HG02610 (cell line): ENCODE data around the gene ATP2B2.

Experiments
- ATAC-seq: cut with Tn5 transposase; IDR thresholded peaks from one replicate; pipeline ENCODE4 v1.9.1; 2021; ENCODE audit warnings: mild to moderate bottlenecking, moderate library complexity; ENCODE audit not compliant: unreplicated experiment

Gene ATP2B2

DNA sequence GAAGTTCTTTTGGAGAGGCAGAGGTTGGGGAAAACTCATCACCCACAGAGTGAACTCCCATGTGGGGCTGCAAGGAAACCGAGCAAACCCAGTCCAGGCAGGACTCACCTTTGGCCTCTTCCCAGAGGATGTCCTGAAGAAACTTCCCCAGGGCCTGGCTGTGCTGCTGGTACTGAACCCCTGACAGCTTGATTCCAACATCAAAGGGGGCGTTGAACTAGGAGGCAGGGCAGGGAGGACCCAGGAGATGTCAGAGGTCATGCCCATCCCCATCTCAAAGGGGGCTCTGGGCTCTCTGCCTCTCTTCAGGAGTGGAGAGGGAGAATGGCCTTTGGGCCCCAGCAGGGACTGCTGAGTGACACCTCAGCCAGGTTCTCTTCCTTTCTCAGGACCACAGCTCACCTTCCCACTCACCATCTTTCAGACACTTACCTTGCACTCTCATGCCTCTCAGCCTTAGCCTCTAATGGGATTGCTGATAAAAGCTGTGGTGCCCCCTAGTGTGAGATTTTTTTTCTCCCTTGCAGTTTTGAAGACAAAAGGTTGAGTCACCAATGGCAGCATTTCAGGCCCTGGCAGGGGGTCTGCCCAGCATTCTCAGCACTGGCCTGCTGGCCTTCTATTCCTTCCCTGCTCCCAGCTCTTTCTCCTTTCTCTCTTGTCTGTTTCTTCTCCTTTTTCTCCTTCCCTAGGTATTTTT lies 218.6 kb downstream of the ATP2B2 start:
- no peak for ATAC-seq

DNA sequence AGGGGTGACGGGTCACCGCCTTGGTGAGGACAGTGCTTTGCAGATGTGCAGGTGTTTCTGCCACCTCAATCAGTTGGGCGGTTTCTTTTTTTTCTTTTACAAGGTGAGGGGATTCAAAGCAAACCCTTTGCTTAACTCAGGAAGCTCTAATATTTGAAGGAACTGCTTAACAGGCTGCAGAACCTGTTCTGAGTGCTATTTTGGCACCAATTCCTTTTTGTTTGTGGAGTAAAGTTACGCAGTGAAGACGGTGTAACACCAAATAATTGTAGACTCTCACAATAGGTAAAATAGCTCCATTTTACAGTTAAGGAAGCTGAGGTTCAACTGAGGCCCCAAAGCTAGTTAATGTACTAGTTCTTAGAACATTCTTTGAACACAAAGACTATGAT lies 219.3 kb downstream of the ATP2B2 start:
- ATAC-seq, result no peak

DNA sequence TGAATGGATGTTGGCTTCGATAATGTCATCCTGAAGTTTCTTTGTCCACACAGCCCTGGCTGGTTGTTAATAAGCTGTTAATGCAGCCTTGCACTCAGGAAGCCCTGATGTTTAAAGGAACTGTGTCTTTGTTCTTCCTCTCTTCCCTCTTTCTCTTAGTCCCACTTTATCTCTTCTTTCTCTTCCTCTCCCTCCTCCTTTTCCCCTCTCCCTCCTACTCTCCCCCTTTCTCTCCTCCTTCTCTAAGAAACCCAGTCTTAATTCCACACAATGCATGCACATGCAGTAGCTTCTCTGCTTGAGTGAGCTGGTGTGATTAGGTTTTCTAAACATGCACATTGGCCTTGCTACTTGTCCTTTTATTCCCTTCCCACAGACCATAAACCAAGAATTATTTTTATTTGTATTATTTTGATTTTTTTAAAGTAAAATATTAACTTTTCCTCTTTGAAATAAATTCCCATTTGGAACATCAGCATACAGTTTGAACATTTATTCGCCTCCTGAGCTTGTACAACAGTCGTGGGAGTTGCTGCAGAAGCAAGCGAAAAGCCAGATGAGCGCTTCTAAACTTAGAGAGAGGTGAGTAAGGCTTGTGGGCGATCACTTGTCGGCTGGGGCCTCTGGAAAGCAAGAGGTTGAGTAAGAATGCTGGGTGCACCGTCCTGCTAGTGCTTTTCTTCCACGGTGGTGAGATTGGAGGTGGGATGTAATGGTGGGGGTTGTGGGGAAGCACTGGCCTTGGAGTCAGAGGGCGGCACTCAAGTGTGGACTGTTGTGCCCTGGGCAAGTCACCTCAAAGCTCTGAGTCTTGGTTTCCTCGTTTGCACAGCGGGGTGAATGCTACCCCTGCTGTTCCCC lies 219.9 kb downstream of the ATP2B2 start:
- ATAC-seq, result no peak

DNA sequence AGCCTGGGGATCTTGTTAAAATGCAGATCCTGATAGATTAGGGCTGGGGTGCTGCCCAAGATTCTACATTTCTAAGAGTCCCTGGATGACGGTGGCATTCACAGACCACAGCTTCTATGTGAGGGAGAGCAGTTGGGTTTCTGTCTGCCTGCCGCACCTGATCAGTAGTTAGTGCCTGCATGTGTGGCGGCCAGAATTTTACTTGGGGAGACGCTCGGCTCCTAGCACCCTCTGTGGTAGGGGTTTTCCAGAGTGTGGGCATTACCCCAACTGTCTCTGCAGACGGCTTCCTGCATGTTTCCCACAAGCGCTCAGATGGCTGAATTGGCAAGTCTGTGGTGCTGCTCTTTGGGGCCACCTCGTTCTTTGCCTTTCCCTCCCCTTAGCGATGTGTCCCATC lies 220.9 kb downstream of the ATP2B2 start:
- no peak for ATAC-seq

- ATAC-seq, result no peak
Observed at GRCh38 chr3:10283638-10284037, 221.7 kb downstream of the ATP2B2 start.

- ATAC-seq, result no peak
Observed at GRCh38 chr3:10281951-10282350, 223.4 kb downstream of the ATP2B2 start.

DNA sequence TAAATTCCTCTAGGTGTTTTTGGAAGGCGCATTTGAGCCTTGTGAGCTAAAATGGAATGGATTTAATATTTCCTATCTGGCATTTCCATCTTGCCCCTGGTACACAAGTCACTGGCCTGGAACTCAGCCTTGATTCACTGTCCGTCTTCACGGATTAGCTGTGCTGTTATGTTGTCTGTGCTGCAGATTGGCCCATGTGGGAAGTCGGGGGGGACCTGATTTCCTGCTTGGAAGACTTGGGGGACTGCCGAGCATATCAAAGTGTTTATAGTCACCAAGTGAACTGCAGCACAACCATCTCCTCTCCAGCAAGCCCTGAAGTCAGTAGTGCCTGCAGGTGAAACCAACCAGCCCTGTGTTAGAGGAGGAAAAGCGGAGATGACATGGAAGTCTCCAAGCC lies 224.8 kb downstream of the ATP2B2 start:
- ATAC-seq, result no peak

DNA sequence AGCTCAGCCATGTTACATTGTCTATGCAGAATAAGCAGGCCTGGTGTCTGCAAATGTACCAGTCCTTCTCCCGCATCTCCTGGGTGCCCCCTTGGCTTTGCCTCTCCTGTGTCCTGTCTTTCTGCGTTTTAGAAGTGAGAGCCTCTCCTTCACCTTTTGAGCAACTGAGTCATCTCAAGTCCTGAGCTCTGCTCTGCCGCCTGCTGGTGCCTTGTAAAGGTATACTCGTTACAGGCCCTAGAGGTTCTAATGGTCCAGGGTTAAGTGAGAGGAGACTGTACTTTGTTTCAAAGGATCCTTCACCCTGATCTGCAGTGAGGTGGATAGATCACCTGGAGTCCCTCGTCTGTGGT lies 225.2 kb downstream of the ATP2B2 start:
- no peak for ATAC-seq

GRCh38 chr3:10279384-10280176 lies 225.8 kb downstream of the ATP2B2 start:
- ATAC-seq, result no peak

DNA sequence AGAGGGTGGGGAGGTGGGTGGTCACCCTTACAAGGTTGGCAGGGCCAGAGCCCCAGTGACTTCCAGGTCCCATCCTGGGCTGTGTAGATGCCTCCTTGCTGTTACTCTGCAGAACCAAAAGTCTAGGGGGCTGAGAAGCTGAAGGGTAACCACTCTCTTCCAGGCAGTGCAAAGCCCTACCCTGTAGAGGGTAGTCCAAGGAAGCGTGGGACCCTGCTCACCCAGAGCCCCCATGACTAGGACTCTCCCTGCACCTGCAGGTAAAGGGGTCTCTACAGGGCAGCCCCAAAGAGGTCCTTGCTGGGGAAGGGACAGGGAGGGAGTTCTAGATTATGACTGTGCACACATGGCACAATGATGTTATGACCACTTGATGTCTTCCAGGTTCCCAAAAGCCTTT lies 226.9 kb downstream of the ATP2B2 start:
- ATAC-seq, result no peak

DNA sequence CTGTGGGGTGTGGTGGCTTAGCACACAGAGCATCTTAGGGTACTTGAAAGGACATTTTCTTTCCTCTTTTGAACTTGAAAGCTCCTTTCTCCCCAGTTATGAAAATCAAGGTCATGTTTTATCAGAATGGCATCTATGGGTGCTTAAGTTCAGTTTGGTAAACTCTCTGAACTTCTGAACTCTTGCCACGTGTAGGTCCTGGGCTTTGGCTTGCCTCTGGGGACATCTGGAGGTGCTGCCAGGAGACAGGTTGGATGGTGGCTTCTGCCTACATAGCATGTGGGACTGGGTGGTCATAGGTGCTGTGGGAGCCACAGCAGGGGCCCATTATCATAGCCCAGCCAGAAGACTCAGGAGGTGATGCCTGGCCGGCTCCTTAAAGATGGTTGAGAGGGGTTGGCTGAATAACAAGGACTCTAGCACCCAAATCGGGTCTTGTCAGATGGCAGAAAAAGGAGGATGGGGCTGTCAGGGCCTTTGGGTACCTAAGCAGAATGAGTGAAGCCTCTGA lies 228.2 kb downstream of the ATP2B2 start:
- no peak for ATAC-seq

GRCh38 chr3:10274601-10275000 lies 230.8 kb downstream of the ATP2B2 start:
- no peak for ATAC-seq
